Gastrocnemius medialis (tissue), 4 donors: ENCODE results near the gene DEPDC4. TPM values are rescaled to one million over a fixed set of nuclear protein-coding genes. Genes with fewer than 3 reads are reported as not detected.
"Not testable (repeated sequence)": the region's sequence is repeated elsewhere in the genome, so short reads cannot be mapped to it uniquely, and the experiment has no call there.

ENCODE experiments used
- ATAC-seq, 2 donors: fragments of 150-250 bp; one replicate each; pipeline ENCODE4 v1.9.1; 2016
- DNase-seq, 2 donors: peaks; one replicate each; pipeline ENCODE4 v3.0.0-alpha.2; 2019
- H3K27ac ChIP-seq, 4 donors: fragments of 200-600 bp; sonication (generic); 1 replicate in 1 of 4; 2 replicates in 3 of 4; pipeline ENCODE4 v1.5.1; 2016 to 2018; ENCODE audit warnings: mild to moderate bottlenecking in 2 of 4, moderate library complexity in 1 of 4
- H3K27me3 ChIP-seq, 3 donors: fragments of 200-600 bp; sonication (generic) in 2 of 3; 1 replicate in 1 of 3; 2 replicates in 2 of 3; pipeline versions ENCODE4 v1.5.1 to v1.6.0; 2016 to 2019; ENCODE audit warnings: mild to moderate bottlenecking in 1 of 3, moderate library complexity in 1 of 3
- H3K36me3 ChIP-seq, 2 donors: fragments of 200-600 bp; sonication (generic) in 1 of 2; one replicate each; pipeline ENCODE4 v1.5.1; 2017 to 2018
- H3K4me1 ChIP-seq, 2 donors: fragments of 200-600 bp; sonication (generic) in 1 of 2; one replicate each; pipeline ENCODE4 v1.5.1; 2016 to 2017; ENCODE audit warnings: mild to moderate bottlenecking in 2 of 2
- H3K4me3 ChIP-seq, 4 donors: fragments of 200-600 bp; sonication (generic) in 3 of 4; 1 replicate in 1 of 4; 2 replicates in 3 of 4; pipeline ENCODE4 v1.5.1; 2016 to 2019; ENCODE audit warnings: mild to moderate bottlenecking in 2 of 4
- H3K9me3 ChIP-seq, 3 donors: fragments of 200-600 bp; sonication (generic) in 2 of 3; 1 replicate in 1 of 3; 2 replicates in 2 of 3; pipeline ENCODE4 v1.5.1; 2016 to 2019
- CTCF ChIP-seq, 5 experiments: fragments of 450-650 bp in 3 of 5; fragments of 200-600 bp in 2 of 5; sonication (generic) in 2 of 5; IDR thresholded peaks in 4 of 5; conservative IDR thresholded peaks in 1 of 5; 1 replicate in 4 of 5; 2 replicates in 1 of 5; pipeline ENCODE4 v1.5.1; 2016 to 2019; ENCODE audit warnings: antibody characterized with exemption in 5 of 5, mild to moderate bottlenecking in 3 of 5, moderate library complexity in 3 of 5
- POLR2A ChIP-seq, 2 donors: fragments of 450-650 bp; IDR thresholded peaks; one replicate each; pipeline ENCODE4 v1.6.1; 2017; ENCODE audit warnings: antibody characterized with exemption in 2 of 2, mild to moderate bottlenecking in 2 of 2, moderate library complexity in 2 of 2
- in situ Hi-C, 4 donors: fragments of 200-750 bp; cut with MboI; loops; one replicate each; pipeline versions ENCODE4 v1.15.0 to v1.8.0; 2017; ENCODE audit warnings: low sequenced_read_pairs in 4 of 4
- intact Hi-C: fragments of 100-400 bp; cut with DNase I; formaldehyde crosslinking; loops from one replicate; pipeline ENCODE4 v1.15.1; 2023; ENCODE audit warnings: low total_unique reads
- total RNA-seq, 4 donors: library from RNA; depleted of rRNA; stranded (reverse); fragments of >200 nt; gene quantifications; one replicate each; pipeline versions ENCODE4 v1.1.0 to v1.2.3, GENCODE V29; 2016

Gene DEPDC4
- not detected for total RNA-seq

- in situ Hi-C loops (no loop called here), intact Hi-C loops (loop anchor here (1.0 to 10.0 kb wide), 4 partner anchors 66 to 1014 kb away; partner anchors contain the start of genes ACTR6, GAS2L3 and UTP20)
- Histone ChIP-seq H3K4me3 (peak within 1 kb of the TSS; percentile 84 to 98 (median 86)), H3K4me1 (peaks cover 24% of the 10 kb centered on the region in 2 donors), H3K27me3 (no peaks in the 10 kb centered on the region), H3K9me3 (no peaks in the 10 kb centered on the region), H3K27ac (peak within 1 kb of the TSS; percentile 91 to 96 (median 95)), H3K36me3 (no peaks in the 10 kb centered on the region)
- ATAC-seq (peak; percentile 94), DNase-seq (peak; percentile 93 to 95)
- TF ChIP-seq POLR2A (IDR thresholded peaks at IDR 0.05) (peak; percentile 61 to 76), CTCF (IDR thresholded peaks at IDR 0.05 in 4 of 5, conservative IDR thresholded peaks at IDR 0.05 in 1 of 5) (peak in 1 of 5 experiments; percentile 28)
Observed at GRCh38 chr12:100266835-100267602, at the start of gene DEPDC4, which contains the start of gene SCYL2. TSS of gene DEPDC4 (minus strand) at chr12:100267079. CDS start at chr12:100267076, 3 bp downstream. TSS of gene SCYL2 (plus strand) at chr12:100267177. CDS start at chr12:100282971, 15,794 bp downstream.

- DNase-seq: no peak
- no peaks in the 10 kb centered on the region for H3K4me1 ChIP-seq
- peaks cover 0 to 34% of the 10 kb centered on the region in 2 donors for H3K36me3 ChIP-seq
- intact Hi-C loops: no loop called here
- H3K27ac ChIP-seq: peak overlapping the region; percentile 23 to 27 (median 25)
- H3K4me3 ChIP-seq: no peak overlapping the region
- no peak for TF ChIP-seq CTCF (IDR thresholded peaks at IDR 0.05 in 4 of 5, conservative IDR thresholded peaks at IDR 0.05 in 1 of 5)
- TF ChIP-seq POLR2A (IDR thresholded peaks at IDR 0.05): no peak
- ATAC-seq: no peak
- H3K27me3 ChIP-seq: no peaks in the 10 kb centered on the region
- in situ Hi-C loops: no loop called here
- H3K9me3 ChIP-seq: no peaks in the 10 kb centered on the region
Observed at GRCh38 chr12:100311317-100311716, 44.4 kb upstream of the DEPDC4 start.

- H3K27me3 ChIP-seq, in situ Hi-C loops, intact Hi-C loops, ATAC-seq, H3K9me3 ChIP-seq, H3K27ac ChIP-seq, H3K4me3 ChIP-seq, DNase-seq, H3K4me1 ChIP-seq: not testable (repeated sequence)
- peaks cover 0 to 19% of the 10 kb centered on the region in 2 donors for H3K36me3 ChIP-seq
Observed at GRCh38 chr12:100308138-100308537, 41.3 kb upstream of the DEPDC4 start.

GRCh38 chr12:100304334-100304733 lies 37.5 kb upstream of the DEPDC4 start:
- in situ Hi-C loops, H3K4me1 ChIP-seq, H3K4me3 ChIP-seq, H3K27me3 ChIP-seq, H3K27ac ChIP-seq, ATAC-seq, H3K9me3 ChIP-seq, intact Hi-C loops, DNase-seq: not testable (repeated sequence)
- peaks cover 0 to 23% of the 10 kb centered on the region in 2 donors for H3K36me3 ChIP-seq

GRCh38 chr12:100303831-100304230 lies 37.0 kb upstream of the DEPDC4 start:
- Histone ChIP-seq H3K4me3 (no peak overlapping the region), H3K36me3 (peaks cover 0 to 26% of the 10 kb centered on the region in 2 donors), H3K27ac (no peak overlapping the region), H3K9me3 (no peaks in the 10 kb centered on the region), H3K4me1 (no peaks in the 10 kb centered on the region), H3K27me3 (no peaks in the 10 kb centered on the region)
- intact Hi-C loops (no loop called here), in situ Hi-C loops (no loop called here)
- TF ChIP-seq POLR2A (IDR thresholded peaks at IDR 0.05): no peak
- no peak for TF ChIP-seq CTCF (IDR thresholded peaks at IDR 0.05 in 4 of 5, conservative IDR thresholded peaks at IDR 0.05 in 1 of 5)
- ATAC-seq (no peak), DNase-seq (no peak)
